ENCODE data around the gene CXXC5. TPM values are rescaled to one million over a fixed set of nuclear protein-coding genes. Genes with fewer than 3 reads are reported as not detected.

Gene CXXC5
- polyA plus RNA-seq, 1 of the 3 experiments (the other 2 are of a cell fraction): 47.4 TPM

- no peak overlapping the region for H3K4me2 ChIP-seq
- WGBS (ENCODE audit: low lambda C conversion rate): 91% methylated on average over 6 of the region's 14 CpGs
- no peaks in the 10 kb centered on the region for H3K9me2 ChIP-seq
- POLR2A ChIA-PET: no interaction called here
- TF ChIP-seq FOSL2 (IDR thresholded peaks at IDR 0.05; ENCODE audit: borderline replicate concordance, low read depth) (no peak), RAD21 (IDR thresholded peaks at IDR 0.05; ENCODE audit: low read length) (no peak), MAX (IDR thresholded peaks at IDR 0.05; ENCODE audit: low read depth) (no peak), GATA2 (CRISPR knock-in tag; IDR thresholded peaks at IDR 0.05) (no peak), SMC3 (IDR thresholded peaks at IDR 0.05; ENCODE audit: low read depth, low read length) (no peak), FOXJ3 (CRISPR knock-in tag; IDR thresholded peaks at IDR 0.05) (no peak), MEF2A (IDR thresholded peaks at IDR 0.05; ENCODE audit: borderline replicate concordance, low read depth) (no peak), USF2 (IDR thresholded peaks at IDR 0.05; ENCODE audit: borderline replicate concordance, low read depth, low read length) (no peak), FOXM1 (IDR thresholded peaks at IDR 0.05; ENCODE audit: low read depth) (no peak), RCOR1 (IDR thresholded peaks at IDR 0.05; ENCODE audit: low read length) (no peak), GABPA (IDR thresholded peaks at IDR 0.05; ENCODE audit: low read depth) (no peak), RXRA (IDR thresholded peaks at IDR 0.05; ENCODE audit: borderline replicate concordance, low read depth) (no peak), MXI1 (IDR thresholded peaks at IDR 0.05; ENCODE audit: low read depth, low read length) (no peak), NFIC (IDR thresholded peaks at IDR 0.05; ENCODE audit: borderline replicate concordance) (no peak), ZBTB33 (IDR thresholded peaks at IDR 0.05; ENCODE audit: borderline replicate concordance, low read depth) (no peak), JUND (IDR thresholded peaks at IDR 0.05) (no peak), TCF12 (IDR thresholded peaks at IDR 0.05) (no peak)
- H3K27me3 ChIP-seq (ENCODE audit: insufficient read depth): no peaks in the 10 kb centered on the region
- H4K20me1 ChIP-seq (ENCODE audit: insufficient read depth): peaks cover 42% of the 10 kb centered on the region
- no peaks in the 10 kb centered on the region for H3K9me3 ChIP-seq
- peak overlapping the region in 1 of 2 experiments; percentile 99; a peak in 2 of 4 replicates for H3K27ac ChIP-seq (ENCODE audit: low read depth in 2 of 2, low read length in 1 of 2)
- H3K4me3 ChIP-seq (ENCODE audit: low read depth in 2 of 2, low read length in 1 of 2): no peak overlapping the region
- peaks cover 46% of the 10 kb centered on the region for H3F3A ChIP-seq (replicated peaks; ENCODE audit: insufficient read depth)
- H3K9ac ChIP-seq: no peak overlapping the region
- peaks cover 97% of the 10 kb centered on the region for H3K79me2 ChIP-seq (ENCODE audit: insufficient read depth)
- CTCF ChIA-PET: interaction anchor here (0.5 to 20.6 kb wide), 6 partner anchors 12 to 104 kb away, joined by 3 to 204 read pairs (median 6); no protein-coding TSS in a partner anchor
- no peak overlapping the region for H2AFZ ChIP-seq (ENCODE audit: low read depth)
- no peak for DNase-seq
- H3K36me3 ChIP-seq (replicated peaks in 1 of 2; ENCODE audit: control insufficient read depth in 1 of 2, insufficient read depth in 2 of 2, low read length in 1 of 2): peaks cover 0 to 5% of the 10 kb centered on the region in 2 experiments
- peaks cover 68 to 97% of the 10 kb centered on the region in 2 experiments for H3K4me1 ChIP-seq (ENCODE audit: control insufficient read depth in 1 of 2, insufficient read depth in 2 of 2, low read depth in 1 of 2, low read length in 1 of 2)
Measured at GRCh38 chr5:139663207-139664085, 15.3 kb downstream of the CXXC5 start.
